Suprapubic skin (tissue), 3 donors: ENCODE measurements around the gene GTF2IRD1.
"Not testable (repeated sequence)": the region's sequence is repeated elsewhere in the genome, so short reads cannot be mapped to it uniquely, and the experiment has no call there.

ENCODE experiments used
- CTCF ChIP-seq, 2 donors: fragments of 200-600 bp in 1 of 2; fragments of 450-650 bp in 1 of 2; sonication (generic) in 1 of 2; IDR thresholded peaks; one replicate each; pipeline ENCODE4 v1.5.1; 2016 to 2019; ENCODE audit warnings: antibody characterized with exemption in 2 of 2, mild to moderate bottlenecking in 1 of 2, moderate library complexity in 1 of 2
- POLR2AphosphoS5 ChIP-seq, 3 donors: sonication (generic); formaldehyde crosslinking; IDR thresholded peaks; one replicate each; pipeline ENCODE4 v1.6.1; 2017; ENCODE audit warnings: antibody characterized with exemption in 3 of 3

- not testable (repeated sequence) for TF ChIP-seq POLR2AphosphoS5, CTCF (IDR thresholded peaks at IDR 0.05)
Measured at GRCh38 chr7:74440143-74440542, 13.6 kb upstream of the GTF2IRD1 start.
